ENCODE data around the gene NOS1AP. TPM values are rescaled to one million over a fixed set of nuclear protein-coding genes. Genes with fewer than 3 reads are reported as not detected.

The NOS1AP gene
- total RNA-seq, 1 experiment from 2014 or later: 9.0 TPM

GRCh38 chr1:162215902-162216301, 146.4 kb downstream of the NOS1AP start:
- peak; percentile 53 for DNase-seq (ENCODE audit: low spot score)

- DNase-seq (ENCODE audit: low spot score): no peak
Measured at GRCh38 chr1:162216604-162217003, 147.1 kb downstream of the NOS1AP start.

- DNase-seq (ENCODE audit: low spot score): no peak
Measured at GRCh38 chr1:162217706-162218105, 148.2 kb downstream of the NOS1AP start.

GRCh38 chr1:162218546-162218945, 149.1 kb downstream of the NOS1AP start:
- DNase-seq (ENCODE audit: low spot score): no peak

GRCh38 chr1:162218975-162219374, 149.5 kb downstream of the NOS1AP start:
- DNase-seq (ENCODE audit: low spot score): no peak

- no peak for DNase-seq (ENCODE audit: low spot score)
Measured at GRCh38 chr1:162219461-162219860, 150.0 kb downstream of the NOS1AP start.

- no peak for DNase-seq (ENCODE audit: low spot score)
Measured at GRCh38 chr1:162220009-162220539, 150.6 kb downstream of the NOS1AP start.

GRCh38 chr1:162222014-162222413, 152.5 kb downstream of the NOS1AP start:
- no peak for DNase-seq (ENCODE audit: low spot score)

GRCh38 chr1:162222730-162223129, 153.2 kb downstream of the NOS1AP start:
- peak; percentile 27 for DNase-seq (ENCODE audit: low spot score)

- DNase-seq (ENCODE audit: low spot score): peak; percentile 43
Measured at GRCh38 chr1:162223488-162223887, 154.0 kb downstream of the NOS1AP start.

GRCh38 chr1:162224267-162224666, 154.8 kb downstream of the NOS1AP start:
- DNase-seq (ENCODE audit: low spot score): peak; percentile 25

- no peak for DNase-seq (ENCODE audit: low spot score)
Measured at GRCh38 chr1:162228586-162228985, 159.1 kb downstream of the NOS1AP start.

GRCh38 chr1:162229549-162229948, 160.1 kb downstream of the NOS1AP start:
- DNase-seq (ENCODE audit: low spot score): no peak

- peak; percentile 59 for DNase-seq (ENCODE audit: low spot score)
Measured at GRCh38 chr1:162230096-162230495, 160.6 kb downstream of the NOS1AP start.

- DNase-seq (ENCODE audit: low spot score): no peak
Measured at GRCh38 chr1:162230517-162230916, 161.0 kb downstream of the NOS1AP start.

- no peak for DNase-seq (ENCODE audit: low spot score)
Measured at GRCh38 chr1:162232034-162232711, 162.7 kb downstream of the NOS1AP start.

GRCh38 chr1:162233066-162233465, 163.6 kb downstream of the NOS1AP start:
- DNase-seq (ENCODE audit: low spot score): no peak

- no peak for DNase-seq (ENCODE audit: low spot score)
Measured at GRCh38 chr1:162233937-162234336, 164.4 kb downstream of the NOS1AP start.

- DNase-seq (ENCODE audit: low spot score): no peak
Measured at GRCh38 chr1:162234571-162234970, 165.1 kb downstream of the NOS1AP start.

- no peak for DNase-seq (ENCODE audit: low spot score)
Measured at GRCh38 chr1:162235241-162235800, 165.8 kb downstream of the NOS1AP start.

GRCh38 chr1:162236201-162236600, 166.7 kb downstream of the NOS1AP start:
- no peak for DNase-seq (ENCODE audit: low spot score)

GRCh38 chr1:162236618-162237017, 167.1 kb downstream of the NOS1AP start:
- no peak for DNase-seq (ENCODE audit: low spot score)

GRCh38 chr1:162240577-162240976, 171.1 kb downstream of the NOS1AP start:
- DNase-seq (ENCODE audit: low spot score): no peak
